GM18861 (cell line): ENCODE results near the gene KCTD18.

ENCODE experiments used
- ATAC-seq: cut with Tn5 transposase; IDR thresholded peaks from one replicate; pipeline ENCODE4 v1.9.1; 2021; ENCODE audit not compliant: unreplicated experiment

Gene KCTD18

GRCh38 chr2:200455958-200456421 is 53.9 kb downstream of the KCTD18 start:
- ATAC-seq: peak; percentile 65

GRCh38 chr2:200454927-200455801 is 54.7 kb downstream of the KCTD18 start:
- ATAC-seq: peak; percentile 83

- no peak for ATAC-seq
Observed at GRCh38 chr2:200453853-200454534, 55.9 kb downstream of the KCTD18 start.

GRCh38 chr2:200453142-200453852 is 56.6 kb downstream of the KCTD18 start:
- no peak for ATAC-seq

- no peak for ATAC-seq
Observed at GRCh38 chr2:200452377-200452776, 57.5 kb downstream of the KCTD18 start.

GRCh38 chr2:200451511-200451910 is 58.4 kb downstream of the KCTD18 start:
- ATAC-seq: no peak

- no peak for ATAC-seq
Observed at GRCh38 chr2:200450288-200450687, 59.6 kb downstream of the KCTD18 start.

GRCh38 chr2:200449149-200449548 is 60.7 kb downstream of the KCTD18 start:
- ATAC-seq: no peak

GRCh38 chr2:200448455-200448854 is 61.4 kb downstream of the KCTD18 start:
- ATAC-seq: no peak

- no peak for ATAC-seq
Observed at GRCh38 chr2:200447139-200447855, 62.6 kb downstream of the KCTD18 start.

GRCh38 chr2:200446612-200447011 is 63.3 kb downstream of the KCTD18 start:
- ATAC-seq: no peak

- ATAC-seq: no peak
Observed at GRCh38 chr2:200445284-200445683, 64.6 kb downstream of the KCTD18 start.

GRCh38 chr2:200444530-200444929 is 65.3 kb downstream of the KCTD18 start:
- no peak for ATAC-seq

- ATAC-seq: no peak
Observed at GRCh38 chr2:200443916-200444315, 66.0 kb downstream of the KCTD18 start.

GRCh38 chr2:200443376-200443775 is 66.5 kb downstream of the KCTD18 start:
- ATAC-seq: no peak

GRCh38 chr2:200442471-200442870 is 67.4 kb downstream of the KCTD18 start:
- ATAC-seq: no peak

- no peak for ATAC-seq
Observed at GRCh38 chr2:200439981-200440380, 69.9 kb downstream of the KCTD18 start.
